Measurements from ENCODE around the gene GJA10.

GJA10 gene

DNA sequence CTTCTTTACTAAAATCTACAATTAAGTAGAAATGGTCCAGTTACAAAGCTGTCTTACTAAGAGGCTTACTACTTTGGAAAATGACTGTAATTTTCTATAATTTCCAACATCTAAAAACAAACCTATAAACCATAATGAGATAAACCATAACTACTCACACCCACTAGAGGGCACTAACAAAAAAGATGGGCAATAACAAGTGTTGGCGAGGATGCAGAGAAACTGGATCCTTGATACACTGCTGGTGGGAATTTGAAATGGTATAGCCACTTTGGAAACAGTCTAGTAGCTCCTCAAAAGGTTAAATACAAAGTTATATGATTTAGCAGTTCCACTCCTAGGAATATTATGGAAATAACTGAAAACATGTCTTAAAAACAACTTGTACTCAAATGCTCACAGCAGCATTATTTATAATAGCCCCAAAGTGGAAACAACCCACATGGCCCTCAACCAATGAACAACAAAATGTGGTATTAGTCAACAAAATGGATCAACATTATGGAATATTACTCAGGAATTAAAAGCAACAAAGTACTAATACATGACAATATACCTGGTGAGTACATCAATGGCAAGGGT lies 50.6 kb downstream of the GJA10 start:
- DNase-seq (ENCODE audit: low read depth in 2 of 3, low spot score in 2 of 3) = no peak
